Psoas muscle (tissue), 8 donors: ENCODE measurements around the gene RPTOR. TPM values are rescaled to one million over a fixed set of nuclear protein-coding genes. Genes with fewer than 3 reads are reported as not detected.

Source experiments
- ATAC-seq, 4 donors: fragments of 200-7000 bp; cut with Tn5 transposase; one replicate each; pipeline ENCODE4 v1.9.1; 2020; ENCODE audit warnings: moderate library complexity in 3 of 4, mild to moderate bottlenecking in 2 of 4
- DNase-seq, 2 donors: peaks; one replicate each; pipeline ENCODE4 v3.0.0-alpha.2; 2020
- H3K27ac ChIP-seq: fragments of 200-600 bp; one replicate; pipeline ENCODE4 v1.8.0; 2022
- H3K27me3 ChIP-seq, 3 donors: fragments of 200-600 bp in 1 of 3; one replicate each; pipeline versions ENCODE4 v1.6.1 to v1.8.0; 2013 to 2022; ENCODE audit warnings: low read length in 2 of 3, mild to moderate bottlenecking in 2 of 3, moderate library complexity in 1 of 3; ENCODE audit not compliant: insufficient read depth in 3 of 3
- H3K36me3 ChIP-seq, 2 donors: fragments of 200-600 bp in 1 of 2; one replicate each; pipeline versions ENCODE4 v1.6.1 to v1.8.0; 2013 to 2022; ENCODE audit warnings: low read depth in 1 of 2, mild to moderate bottlenecking in 1 of 2, moderate library complexity in 1 of 2; ENCODE audit not compliant: insufficient read depth in 1 of 2
- H3K4me1 ChIP-seq: fragments of 200-600 bp; one replicate; pipeline ENCODE4 v1.8.0; 2022
- H3K4me3 ChIP-seq: fragments of 200-600 bp; one replicate; pipeline ENCODE4 v1.8.0; 2022; ENCODE audit warnings: mild to moderate bottlenecking
- H3K9me3 ChIP-seq: fragments of 200-600 bp; one replicate; pipeline ENCODE4 v1.8.0; 2022
- CTCF ChIP-seq: fragments of 200-600 bp; IDR thresholded peaks from one replicate; pipeline ENCODE4 v1.8.0; 2022; ENCODE audit warnings: antibody characterized with exemption
- WGBS, 3 donors: extraction: QIAGEN DNeasy Blood & Tissue Kit; methylation state at CpG; one replicate each; pipeline versions ENCODE4 v1.1.6 to v1.1.7; 2013; 5-methylcytosine and 5-hydroxymethylcytosine counted together
- intact Hi-C, 2 donors: fragments of 100-400 bp; cut with DNase I; formaldehyde crosslinking; loops; one replicate each; pipeline versions ENCODE4 v1.11.0 to v1.14.2; 2022
- polyA plus RNA-seq, 3 donors: library from polyadenylated mRNA; stranded (reverse); fragments of 200-250 nt; gene quantifications; one replicate each; pipeline ENCODE4 v1.2.3, GENCODE V29; 2013
- total RNA-seq, 4 donors: library from RNA; stranded (reverse); fragmentation: NEBNext Ultra II Directional in 2 of 4; extraction: Animal tissue kit (Norgen Biotek cat#: 25700) in 2 of 4; gene quantifications; one replicate each; pipeline versions ENCODE4 v1.2.1 to v1.2.4, GENCODE V29; 2021 to 2023
- donor health status: healthy with polysubstance abuse.
- donor health status: DM: no; HTN: no; CAD: no; lungs with moderate emphysema.
- donor health status: Bipolar disorder and iron deficiency.
- donor health status: healthy.
- donor health status: DM: yes; HTN: yes; CAD: no.
- donor health status: DM: no; HTN: no; CAD: no.
- donor health status: DM: no; HTN: no; CAD: no.
- donor health status: DM: yes; HTN: yes; CAD: no.

RPTOR gene
- total and polyA plus RNA-seq, 7 donors, result 13.6 to 82.2 (median 32.5) TPM

GRCh38 chr17:80766290-80766855 is 221.7 kb downstream of the RPTOR start:
- 94 to 98% (median 95%) methylated on average over 3 of the region's 3 CpGs for WGBS, 3 donors
- ATAC-seq (no peak), DNase-seq (no peak)
- H3K27ac ChIP-seq, result no peak overlapping the region
- no peaks in the 10 kb centered on the region for H3K27me3 ChIP-seq
- H3K36me3 ChIP-seq, result no peaks in the 10 kb centered on the region
- no peaks in the 10 kb centered on the region for H3K4me1 ChIP-seq
- H3K9me3 ChIP-seq, result no peaks in the 10 kb centered on the region
- no peak overlapping the region for H3K4me3 ChIP-seq
- no peak for TF ChIP-seq CTCF
- intact Hi-C loops, result no loop called here

- Histone ChIP-seq H3K36me3 (no peaks in the 10 kb centered on the region), H3K4me3 (no peak overlapping the region), H3K4me1 (peaks cover under 1% of the 10 kb centered on the region), H3K27me3 (no peaks in the 10 kb centered on the region), H3K9me3 (no peaks in the 10 kb centered on the region), H3K27ac (no peak overlapping the region)
- 68 to 84% (median 76%) methylated on average over 6 of the region's 6 CpGs for WGBS, 3 donors
- ATAC-seq (peak in 2 of 4 donors; percentile 25 to 34), DNase-seq (no peak)
- intact Hi-C loops, result no loop called here
- TF ChIP-seq CTCF, result no peak
These were observed 223.8 kb downstream of the RPTOR start for GRCh38 chr17:80768389-80768788.

GRCh38 chr17:80768936-80769335 is 224.3 kb downstream of the RPTOR start:
- no peak overlapping the region for H3K27ac ChIP-seq
- peaks cover 6% of the 10 kb centered on the region for H3K4me1 ChIP-seq
- ATAC-seq (no peak), DNase-seq (no peak)
- no peaks in the 10 kb centered on the region for H3K36me3 ChIP-seq
- H3K4me3 ChIP-seq, result no peak overlapping the region
- no peaks in the 10 kb centered on the region for H3K27me3 ChIP-seq
- no peak for TF ChIP-seq CTCF
- 94 to 98% (median 95%) methylated on average over 10 of the region's 10 CpGs for WGBS, 3 donors
- no peaks in the 10 kb centered on the region for H3K9me3 ChIP-seq
- intact Hi-C loops, result no loop called here

- no peaks in the 10 kb centered on the region for H3K9me3 ChIP-seq
- no peak overlapping the region for H3K4me3 ChIP-seq
- no peaks in the 10 kb centered on the region for H3K36me3 ChIP-seq
- H3K27ac ChIP-seq, result no peak overlapping the region
- DNase-seq, result no peak
- WGBS, 3 donors, result 81 to 83% (median 83%) methylated on average over 10 of the region's 10 CpGs
- ATAC-seq, result no peak
- peaks cover 11% of the 10 kb centered on the region for H3K4me1 ChIP-seq
- no peak for TF ChIP-seq CTCF
- H3K27me3 ChIP-seq, result no peaks in the 10 kb centered on the region
- intact Hi-C loops, result no loop called here
These were observed 224.9 kb downstream of the RPTOR start for GRCh38 chr17:80769516-80769915.

- no peak overlapping the region for H3K4me3 ChIP-seq
- TF ChIP-seq CTCF, result no peak
- H3K9me3 ChIP-seq, result no peaks in the 10 kb centered on the region
- no peak overlapping the region for H3K27ac ChIP-seq
- no peak for DNase-seq
- intact Hi-C loops, result no loop called here
- peaks cover 16% of the 10 kb centered on the region for H3K4me1 ChIP-seq
- ATAC-seq, result no peak
- WGBS, 3 donors, result 86 to 89% (median 89%) methylated on average over 19 of the region's 19 CpGs
- H3K27me3 ChIP-seq, result no peaks in the 10 kb centered on the region
- no peaks in the 10 kb centered on the region for H3K36me3 ChIP-seq
These were observed 225.4 kb downstream of the RPTOR start for GRCh38 chr17:80769936-80770625.
